ENCODE measurements around the gene ERCC4.

The ERCC4 gene

DNA sequence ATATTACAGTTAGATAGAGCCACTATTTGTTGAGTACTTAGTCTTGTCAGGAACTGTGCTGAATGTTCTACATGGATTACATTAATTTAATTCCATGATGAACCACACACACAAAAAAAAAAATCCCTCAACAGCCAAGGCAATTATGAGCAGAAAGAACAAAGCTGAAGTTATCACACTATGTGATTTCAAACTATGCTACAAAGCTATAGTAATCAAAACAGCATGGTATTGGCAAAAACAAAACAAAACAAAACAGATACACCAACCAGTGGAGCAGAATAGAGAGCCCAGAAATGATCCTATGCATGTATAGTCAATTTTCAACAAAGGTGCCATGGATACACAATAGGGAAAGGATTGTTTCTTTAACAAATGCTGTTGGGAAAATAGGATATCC lies 8.1 kb upstream of the ERCC4 start:
- DNase-seq = no peak

DNA sequence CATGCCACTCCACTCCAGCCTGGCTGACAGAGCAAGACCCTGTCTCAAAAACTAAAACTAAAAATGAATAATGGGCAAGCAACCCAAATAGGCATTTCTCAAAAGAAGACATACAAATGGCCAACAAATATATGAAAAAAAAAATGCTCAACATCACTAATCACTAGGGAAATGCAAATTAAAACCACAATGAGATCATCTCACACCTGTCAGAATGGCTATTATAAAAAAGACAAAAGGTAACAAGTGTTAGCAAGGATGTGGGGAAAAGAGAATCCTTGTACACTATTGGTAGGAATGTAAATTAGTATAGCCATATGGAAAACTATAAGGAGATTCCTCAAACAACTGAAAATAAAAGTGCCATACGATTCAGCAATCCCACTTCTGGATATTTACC lies 7.1 kb upstream of the ERCC4 start:
- DNase-seq = no peak

DNA sequence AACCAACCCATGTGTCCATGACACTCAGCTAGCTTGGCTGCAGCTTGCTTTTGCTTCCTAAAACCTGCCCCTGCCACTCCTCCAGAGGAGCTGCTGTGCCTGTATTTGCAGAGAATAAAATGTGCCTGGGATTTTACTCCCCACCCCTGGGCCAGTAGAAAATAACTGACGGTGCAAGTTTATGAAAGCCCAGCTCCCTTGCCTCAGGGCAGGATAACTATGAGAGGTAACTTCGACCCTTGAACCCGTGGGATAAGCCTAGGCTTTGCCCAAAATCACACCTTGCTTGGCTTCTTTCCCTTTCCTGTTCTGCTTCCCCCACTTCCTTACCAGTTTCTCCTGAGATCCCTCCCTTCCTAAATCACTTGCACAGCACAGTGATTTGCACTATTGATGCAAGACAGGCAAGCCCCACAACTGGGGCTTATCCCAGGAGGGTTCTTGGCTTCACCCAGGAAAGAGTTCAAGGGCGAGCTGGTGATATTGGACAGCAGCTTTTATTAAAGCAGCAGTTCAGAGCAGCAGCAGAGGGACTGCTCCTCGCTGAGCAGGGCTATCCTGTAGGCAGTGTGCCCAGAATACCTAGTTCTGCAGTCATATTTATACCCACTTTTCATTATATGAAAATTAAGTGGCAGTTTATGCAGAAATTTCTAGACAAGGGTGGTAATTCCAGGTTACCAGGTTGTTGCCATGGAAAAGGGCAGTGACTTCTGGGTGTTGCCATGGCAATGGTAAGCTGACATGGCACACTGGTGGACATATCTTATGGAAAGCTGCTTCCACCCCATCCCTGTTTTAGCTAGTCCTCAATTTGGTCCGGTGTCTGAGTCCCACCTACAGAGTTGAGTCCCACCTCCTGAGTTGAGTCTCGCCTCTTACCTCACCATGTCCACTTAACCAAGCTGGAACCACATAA lies 6.3 kb upstream of the ERCC4 start:
- no peak for DNase-seq

DNA sequence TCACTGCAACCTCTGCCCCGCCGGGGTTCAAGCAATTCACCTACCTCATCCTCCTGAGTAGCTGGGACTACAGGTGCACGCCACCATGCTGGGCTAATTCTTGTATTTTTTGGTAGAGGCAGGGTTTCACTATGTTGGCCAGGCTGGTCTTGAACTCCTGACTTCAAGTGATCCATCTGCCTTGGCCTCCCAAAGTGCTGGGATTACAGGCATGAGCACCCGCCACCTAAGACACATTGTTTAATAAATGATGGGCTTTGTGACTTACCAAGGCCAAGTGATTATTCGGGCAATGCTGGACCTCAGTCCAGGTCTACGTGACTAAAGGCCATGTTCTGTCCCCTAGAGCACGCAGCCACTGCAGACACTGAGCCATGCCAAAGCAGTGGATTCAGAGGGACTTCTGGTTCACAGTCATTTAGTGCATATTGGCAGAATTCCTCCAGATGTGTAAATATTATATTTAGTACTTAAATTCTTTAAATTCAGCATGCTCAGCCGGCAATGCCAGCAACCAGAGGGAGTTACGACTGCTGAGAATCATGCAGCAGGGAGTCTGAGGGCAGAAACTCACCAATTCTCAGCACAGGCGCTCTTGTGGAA lies 4.8 kb upstream of the ERCC4 start:
- no peak for DNase-seq

DNA sequence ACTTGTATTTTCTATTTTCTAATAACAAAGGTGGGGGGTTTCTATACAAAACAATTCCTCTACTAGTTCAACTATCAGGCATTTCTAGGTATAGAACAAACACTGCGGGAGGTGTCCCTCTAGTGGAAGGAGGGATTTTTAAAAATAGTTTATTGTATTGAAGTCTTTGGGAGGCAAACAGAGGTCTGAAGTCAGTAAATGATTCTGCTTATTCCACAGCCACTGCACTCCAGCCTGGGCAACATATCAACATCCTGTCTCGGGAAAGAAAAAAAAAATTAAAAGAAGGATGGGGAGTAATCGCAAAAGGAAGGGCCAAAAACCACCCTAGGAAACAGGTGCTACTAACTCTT lies 648 bp upstream of the ERCC4 start:
- DNase-seq = no peak

DNA sequence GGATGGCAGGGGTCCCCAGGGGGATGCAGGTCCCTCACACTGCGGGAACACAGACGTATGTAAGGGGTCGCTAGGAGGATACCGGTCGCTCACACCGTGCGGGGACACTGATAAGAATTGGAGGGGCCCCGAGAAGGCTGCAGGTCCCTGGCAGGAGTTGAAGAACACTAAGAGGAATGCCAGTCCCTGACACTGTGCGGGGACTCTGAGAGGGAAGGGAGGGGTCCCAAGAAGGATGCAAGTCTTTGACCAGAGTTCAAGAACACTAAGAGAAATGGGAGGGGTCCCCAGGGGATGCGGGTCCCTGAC lies 510 bp downstream of the ERCC4 start:
- DNase-seq = no peak

DNA sequence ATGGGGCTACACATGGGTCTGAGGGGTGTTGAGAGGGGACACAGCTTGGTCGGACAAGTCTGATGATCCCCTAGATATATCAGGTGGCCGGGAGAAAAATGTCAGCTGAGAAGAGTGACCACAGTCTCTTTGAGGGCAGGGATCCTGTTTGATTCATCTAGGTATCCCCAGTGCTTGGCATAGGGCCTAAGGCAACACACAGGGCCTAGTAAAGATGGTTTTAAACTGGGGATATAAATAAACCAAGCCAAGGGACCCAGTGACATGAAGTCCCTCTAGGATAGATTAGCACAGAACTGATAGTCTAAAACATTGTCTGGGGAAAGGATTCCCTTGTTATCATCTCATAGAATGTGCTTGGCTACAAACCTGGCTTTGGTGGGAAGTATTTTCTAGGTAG lies 1.4 kb downstream of the ERCC4 start:
- no peak for DNase-seq

DNA sequence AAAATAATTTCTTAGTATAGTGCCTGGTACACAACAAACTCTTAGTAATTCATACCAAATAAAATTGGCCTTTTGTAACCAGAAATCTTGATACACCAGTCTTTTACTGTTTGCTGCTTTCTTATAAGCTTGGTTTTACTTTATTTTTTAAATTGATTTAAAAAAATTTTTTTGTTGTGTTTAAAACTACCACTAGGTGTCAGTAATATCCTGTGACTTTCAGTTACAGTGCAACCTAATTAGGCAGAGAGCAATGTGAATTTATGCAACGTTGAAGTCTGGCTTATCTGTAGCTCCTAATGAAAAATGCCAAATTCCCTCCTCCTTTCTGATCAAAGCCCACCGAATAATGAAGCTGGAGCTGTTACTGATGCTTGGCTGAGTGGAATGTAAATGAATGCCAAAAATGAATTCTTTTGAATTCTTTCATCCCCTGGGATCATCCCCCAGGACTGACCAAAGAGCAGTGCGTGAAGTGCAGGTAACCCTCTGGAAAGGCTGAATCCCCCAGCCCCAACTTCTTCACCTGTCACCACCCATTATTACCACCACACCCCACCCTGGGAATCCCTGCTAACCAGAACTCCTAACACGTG lies 3.8 kb downstream of the ERCC4 start:
- peak; percentile 45 for DNase-seq

DNA sequence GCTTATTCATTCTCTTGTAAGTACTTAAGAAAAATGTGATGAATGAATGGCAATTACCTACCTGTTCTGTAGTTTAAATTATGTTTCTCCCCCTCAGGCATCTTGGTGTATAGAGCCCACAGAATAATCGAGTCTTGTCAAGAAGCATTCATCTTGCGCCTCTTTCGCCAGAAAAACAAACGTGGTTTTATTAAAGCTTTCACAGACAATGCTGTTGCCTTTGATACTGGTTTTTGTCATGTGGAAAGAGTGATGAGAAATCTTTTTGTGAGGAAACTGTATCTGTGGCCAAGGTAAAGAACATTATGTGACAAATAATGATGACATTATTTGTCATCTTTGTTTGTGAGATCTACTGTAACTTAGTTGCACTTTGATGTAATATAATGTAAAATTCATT lies 6.5 kb downstream of the ERCC4 start:
- no peak for DNase-seq

DNA sequence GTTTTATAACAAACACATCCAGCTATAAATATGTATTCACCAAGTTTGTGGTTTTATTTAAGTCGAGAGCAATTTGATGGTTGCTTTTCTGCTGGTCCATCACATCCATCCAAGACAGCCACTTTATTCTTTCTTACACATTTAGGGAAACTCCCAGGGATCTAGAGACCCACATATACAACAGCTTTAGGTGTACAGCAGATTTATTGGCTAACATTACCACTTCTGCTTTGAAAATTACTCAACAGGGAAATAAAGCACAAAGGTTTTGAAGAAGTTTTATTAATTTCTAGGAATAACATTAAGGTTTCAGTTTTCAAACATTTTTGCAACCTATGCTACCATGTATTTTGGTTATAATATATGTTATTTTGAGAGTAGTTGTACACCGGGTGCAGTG lies 6.9 kb downstream of the ERCC4 start:
- no peak for DNase-seq

DNA sequence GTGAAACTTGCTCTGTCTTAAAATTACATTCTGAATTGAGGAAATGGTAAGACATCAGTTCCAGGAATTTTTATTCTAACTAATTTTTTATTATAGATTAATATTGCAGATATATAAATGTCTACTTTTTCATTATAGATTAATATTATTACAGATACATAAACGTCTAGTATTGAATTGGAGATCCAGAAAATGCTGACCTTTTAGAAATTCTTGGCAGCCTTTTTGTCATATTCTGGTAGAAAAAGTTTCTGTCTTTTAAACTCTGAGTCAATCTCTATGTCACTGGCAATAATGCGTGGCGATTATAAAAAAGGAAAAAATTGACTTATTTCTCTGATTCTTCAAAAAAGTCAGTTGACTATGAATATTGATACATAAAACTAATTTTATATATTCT lies 8.7 kb downstream of the ERCC4 start:
- DNase-seq = no peak

DNA sequence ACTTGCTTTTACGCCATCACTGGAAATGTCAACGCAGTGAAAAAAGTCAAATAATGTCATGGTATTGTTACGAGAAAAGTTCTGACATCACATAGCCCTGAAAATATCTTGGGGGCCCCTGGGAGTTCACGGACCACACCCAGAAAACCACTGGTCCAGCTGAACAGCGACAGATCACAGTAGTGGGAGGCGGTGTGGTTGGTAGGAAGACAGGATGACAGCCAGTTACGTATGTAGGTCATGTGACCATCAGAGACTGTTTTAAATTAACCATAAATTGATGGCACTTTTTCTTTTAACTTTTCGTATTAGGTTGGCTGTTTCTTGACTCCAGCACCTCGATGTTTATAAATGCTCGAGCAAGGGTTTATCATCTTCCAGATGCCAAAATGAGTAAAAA lies 11.9 kb downstream of the ERCC4 start:
- no peak for DNase-seq

DNA sequence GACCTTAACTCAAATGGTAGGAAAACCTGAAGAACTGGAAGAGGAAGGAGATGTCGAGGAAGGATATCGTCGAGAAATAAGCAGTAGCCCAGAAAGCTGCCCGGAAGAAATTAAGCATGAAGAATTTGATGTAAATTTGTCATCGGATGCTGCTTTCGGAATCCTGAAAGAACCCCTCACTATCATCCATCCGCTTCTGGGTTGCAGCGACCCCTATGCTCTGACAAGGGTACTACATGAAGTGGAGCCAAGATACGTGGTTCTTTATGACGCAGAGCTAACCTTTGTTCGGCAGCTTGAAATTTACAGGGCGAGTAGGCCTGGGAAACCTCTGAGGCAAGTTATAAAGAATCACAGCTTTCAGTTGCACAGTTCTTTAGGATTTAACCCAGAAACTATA lies 15.5 kb downstream of the ERCC4 start:
- DNase-seq = no peak

DNA sequence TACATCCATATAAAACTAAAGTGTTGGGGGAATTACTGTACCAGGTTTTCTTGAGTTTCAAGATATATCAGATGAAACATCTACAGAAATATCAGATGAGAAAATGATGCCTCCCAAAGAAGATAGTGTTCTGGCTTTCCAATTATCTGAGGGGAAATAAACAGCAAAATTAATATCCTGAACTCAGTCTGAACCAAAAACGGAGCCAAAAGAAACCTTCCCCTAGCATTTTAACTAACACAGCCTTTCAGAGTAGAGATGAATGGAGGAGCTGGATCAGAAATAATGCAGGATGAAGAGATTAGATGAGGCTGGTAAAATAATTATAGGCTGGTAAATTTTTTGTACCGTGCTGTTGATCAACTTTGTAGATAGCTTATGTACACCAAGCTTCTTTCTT lies 16.2 kb downstream of the ERCC4 start:
- no peak for DNase-seq

DNA sequence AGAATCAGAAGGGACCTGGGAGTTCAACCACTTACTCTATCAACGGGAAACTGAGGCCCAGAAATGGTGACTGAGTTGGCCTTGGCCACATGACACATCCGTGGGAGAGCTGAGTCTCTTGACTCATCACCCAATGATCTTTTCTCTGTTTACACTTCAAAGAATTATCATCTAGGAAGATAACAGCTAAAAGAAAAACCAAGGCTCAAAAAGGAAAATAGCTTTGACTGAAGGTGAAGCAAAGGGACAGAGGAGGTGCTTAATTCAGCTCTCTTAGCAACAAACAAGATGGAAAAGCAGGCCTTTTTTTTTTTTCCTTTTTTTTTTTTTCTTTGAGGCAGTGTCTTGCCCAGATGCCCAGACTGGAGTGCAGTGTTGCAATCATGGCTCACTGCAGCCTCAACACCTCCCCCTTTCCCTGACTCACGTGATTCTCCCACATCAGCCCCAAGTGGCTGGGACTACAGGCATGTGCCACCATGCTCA lies 16.7 kb downstream of the ERCC4 start:
- no peak for DNase-seq

DNA sequence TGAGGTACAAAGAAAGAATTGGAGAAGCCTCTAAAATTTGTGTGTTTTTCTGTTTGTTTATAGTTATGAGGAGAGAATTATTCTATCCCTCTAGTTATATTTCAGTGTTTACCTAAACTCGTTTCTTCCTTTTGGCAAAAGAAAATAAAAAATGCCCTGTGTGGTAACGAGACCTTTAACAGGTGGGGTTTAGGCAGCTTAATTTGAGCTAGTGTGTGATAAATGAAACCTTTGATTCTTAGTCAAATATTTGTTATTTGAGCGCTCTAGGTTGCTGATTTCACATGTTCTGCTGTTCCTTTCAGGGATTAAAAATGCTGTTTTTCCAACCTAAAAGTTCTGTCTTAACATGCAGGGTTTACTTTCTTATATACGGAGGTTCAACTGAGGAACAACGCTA lies 17.5 kb downstream of the ERCC4 start:
- DNase-seq = no peak

DNA sequence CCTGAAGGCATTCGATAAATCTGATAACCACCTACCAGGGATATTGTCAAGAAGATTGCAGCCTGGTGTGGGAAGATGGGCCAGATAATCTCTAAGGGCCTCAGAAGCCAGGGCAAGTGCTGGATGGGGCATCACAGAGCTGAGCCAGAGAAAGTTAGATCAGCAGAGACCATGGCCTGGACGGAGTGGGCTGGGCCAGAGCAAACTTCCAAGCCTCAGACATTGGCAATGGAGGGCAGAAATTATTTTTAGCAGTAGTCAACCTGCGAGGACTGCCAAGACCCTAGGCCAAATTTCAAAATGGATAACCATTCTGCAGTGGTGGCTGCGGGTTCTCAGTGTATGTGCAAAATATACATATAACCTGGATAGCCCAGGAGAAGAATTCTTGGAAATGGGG lies 18.5 kb downstream of the ERCC4 start:
- no peak for DNase-seq

DNA sequence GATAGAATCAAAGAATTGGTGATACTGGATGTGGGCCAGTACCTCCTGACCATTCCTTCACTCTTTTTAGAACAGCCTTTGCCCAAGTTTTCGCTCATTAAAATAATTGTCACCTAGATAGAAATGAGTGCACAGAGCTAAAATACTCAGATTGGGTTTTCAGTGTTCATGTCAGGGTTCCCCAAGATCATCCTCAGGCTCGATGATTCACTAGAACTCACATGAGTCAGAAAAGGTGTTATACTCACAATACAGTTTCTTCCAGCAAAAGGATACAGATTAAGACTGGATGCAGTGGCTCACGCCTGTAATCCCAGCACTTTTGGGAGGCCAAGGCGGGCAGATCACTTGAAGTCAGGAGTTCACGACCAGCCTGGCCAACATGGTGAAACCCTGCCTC lies 19.9 kb downstream of the ERCC4 start:
- DNase-seq = no peak

DNA sequence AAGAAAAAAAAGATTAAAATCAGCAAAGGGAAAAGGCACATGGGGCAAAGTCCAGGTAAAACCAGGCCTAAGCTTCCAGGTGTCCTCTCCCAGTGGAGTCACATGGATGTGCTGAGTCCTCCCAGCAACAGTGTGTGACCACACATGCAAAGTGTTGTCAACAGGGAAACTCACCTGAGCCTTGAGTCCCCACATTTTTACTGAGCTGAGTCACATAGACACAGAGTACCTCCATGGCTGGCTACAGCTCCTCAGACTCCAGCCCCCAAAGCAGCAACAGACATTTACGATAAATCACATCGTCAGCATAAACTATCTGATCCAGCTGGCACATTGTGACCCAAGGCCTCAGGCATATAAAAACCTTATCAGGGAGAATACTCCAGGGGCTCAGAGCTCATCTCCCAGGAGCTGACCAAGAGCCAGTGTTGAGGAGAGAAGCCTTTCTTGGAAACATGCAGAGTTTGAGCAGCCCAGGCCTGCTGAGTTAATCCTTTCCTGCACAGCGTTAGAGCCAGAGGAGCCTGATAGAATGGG lies 20.5 kb downstream of the ERCC4 start:
- no peak for DNase-seq

DNA sequence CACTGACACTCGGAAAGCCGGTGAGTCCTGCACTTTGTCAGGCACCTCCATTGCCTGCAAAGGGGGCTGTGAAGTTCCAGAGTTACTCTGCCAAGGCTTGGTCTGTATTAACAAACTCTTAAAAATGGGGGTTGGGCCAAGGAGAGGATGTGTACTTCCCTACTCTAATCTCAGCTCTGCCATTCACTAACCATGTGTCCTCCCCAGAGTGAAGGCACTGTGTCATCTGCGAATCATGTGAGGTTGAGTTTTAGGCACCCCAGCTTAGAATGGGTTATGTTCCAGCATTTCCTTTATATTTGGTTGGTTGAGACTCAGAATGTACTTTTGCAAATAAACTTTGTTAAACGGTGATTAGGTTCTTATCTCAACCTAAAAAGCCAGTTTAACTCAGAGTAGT lies 24.9 kb downstream of the ERCC4 start:
- DNase-seq = no peak

DNA sequence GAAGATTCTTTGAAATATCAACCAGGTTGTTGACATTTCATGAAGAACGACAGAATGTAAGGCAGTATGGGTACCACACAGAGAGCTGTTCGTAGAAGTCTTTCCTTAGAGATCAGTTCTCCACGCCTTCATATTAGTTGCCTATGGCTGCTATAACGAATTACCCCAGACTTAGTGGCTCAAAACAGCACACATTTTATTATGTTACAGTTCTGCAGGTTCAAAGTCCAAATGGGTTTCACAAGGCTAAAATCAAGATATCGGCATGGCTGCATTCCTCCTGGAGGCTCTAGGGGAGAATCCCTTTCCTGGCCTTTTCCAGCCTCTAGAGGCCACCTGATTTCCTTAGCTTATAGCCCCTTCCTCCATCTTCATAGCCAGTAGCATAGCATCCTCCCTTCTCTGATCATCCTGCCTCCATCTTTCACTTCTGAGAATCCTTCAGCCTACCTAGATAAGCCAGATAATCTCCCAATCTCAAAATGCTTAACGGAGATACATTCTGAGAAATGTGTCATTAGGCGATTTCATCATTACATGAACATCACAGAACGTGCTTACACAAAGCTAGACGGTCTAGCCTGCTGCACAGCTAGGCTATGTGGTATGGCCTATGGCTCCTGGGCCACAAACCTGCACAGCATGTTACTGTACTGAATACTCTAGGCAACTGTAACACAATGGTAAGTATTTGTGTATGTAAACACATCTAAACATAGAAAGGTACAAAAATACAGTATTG lies 26.0 kb downstream of the ERCC4 start:
- no peak for DNase-seq

DNA sequence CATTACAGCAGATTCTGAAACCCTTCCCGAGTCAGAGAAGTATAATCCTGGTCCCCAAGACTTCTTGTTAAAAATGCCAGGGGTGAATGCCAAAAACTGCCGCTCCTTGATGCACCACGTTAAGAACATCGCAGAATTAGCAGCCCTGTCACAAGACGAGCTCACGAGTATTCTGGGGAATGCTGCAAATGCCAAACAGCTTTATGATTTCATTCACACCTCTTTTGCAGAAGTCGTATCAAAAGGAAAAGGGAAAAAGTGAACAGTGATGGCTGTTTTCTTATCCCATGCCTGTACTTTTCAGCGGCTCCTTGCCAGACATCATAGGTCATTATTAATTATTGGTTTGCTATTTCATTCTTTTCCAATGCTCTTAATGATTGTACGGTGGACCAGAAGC lies 28.1 kb downstream of the ERCC4 start:
- DNase-seq = no peak

DNA sequence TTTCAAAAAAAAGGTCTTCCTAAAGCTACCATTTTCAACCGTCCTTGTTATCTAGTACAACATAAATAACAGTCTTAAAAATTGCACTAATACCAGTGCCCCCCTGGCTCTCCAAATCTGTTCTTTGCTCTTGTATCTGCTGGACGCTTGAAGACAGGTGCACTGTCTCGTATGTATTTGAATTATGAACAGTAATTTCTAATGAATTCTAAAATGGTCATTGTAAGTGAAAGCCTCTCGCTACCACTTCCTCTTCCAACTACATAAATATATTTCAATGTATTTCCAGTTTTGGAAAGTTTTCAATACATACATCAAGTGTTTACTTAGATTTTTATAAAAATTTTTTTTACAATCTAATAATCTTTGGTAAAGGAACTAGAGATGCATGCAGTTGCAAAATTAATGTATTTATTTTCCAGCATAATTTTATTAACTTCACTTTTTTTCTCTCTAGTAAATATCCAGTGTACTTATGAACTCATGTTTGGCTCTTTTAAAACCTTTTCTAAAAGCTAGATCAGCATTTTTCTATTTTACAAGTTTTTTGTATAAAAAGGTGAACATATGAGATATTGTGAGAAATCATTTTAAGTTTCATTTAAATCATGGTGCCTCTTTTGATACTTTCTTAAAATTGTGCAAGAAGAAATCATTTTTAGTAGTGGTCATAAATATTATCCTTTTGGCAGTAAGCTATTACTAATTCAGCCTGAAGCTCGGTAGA lies 31.0 kb downstream of the ERCC4 start:
- DNase-seq = no peak
